Neutrophil (primary cell): ENCODE results near the gene ADI1.
"Not testable (repeated sequence)": the region's sequence is repeated elsewhere in the genome, so short reads cannot be mapped to it uniquely, and the experiment has no call there.

Source experiments
- H3K27ac ChIP-seq: fragments of 200-600 bp; sonication (generic); 2 replicates; pipeline ENCODE4 v1.5.1; 2016; ENCODE audit warnings: mild to moderate bottlenecking, moderate library complexity
- H3K27me3 ChIP-seq: fragments of 200-600 bp; sonication (generic); 2 replicates; pipeline ENCODE4 v1.6.0; 2016; ENCODE audit warnings: mild to moderate bottlenecking
- H3K36me3 ChIP-seq: fragments of 200-600 bp; sonication (generic); 2 replicates; pipeline ENCODE4 v1.5.1; 2017
- H3K4me1 ChIP-seq, 2 experiments: fragments of 200-600 bp in 1 of 2; sonication (generic) in 1 of 2; 1 replicate in 1 of 2; 2 replicates in 1 of 2; pipeline versions ENCODE4 v1.5.1 to v1.6.1; 2013 to 2016; ENCODE audit warnings: low read depth in 1 of 2, low read length in 1 of 2, mild to moderate bottlenecking in 1 of 2, moderate library complexity in 1 of 2; ENCODE audit not compliant: control insufficient read depth in 1 of 2, insufficient read depth in 1 of 2
- H3K4me3 ChIP-seq, 2 experiments: fragments of 200-600 bp in 1 of 2; sonication (generic) in 1 of 2; 1 replicate in 1 of 2; 2 replicates in 1 of 2; pipeline ENCODE4 v1.5.1; 2013 to 2016; ENCODE audit warnings: low read depth in 1 of 2, low read length in 1 of 2, mild to moderate bottlenecking in 1 of 2, moderate library complexity in 1 of 2
- H3K9me3 ChIP-seq: fragments of 200-600 bp; sonication (generic); 2 replicates; pipeline ENCODE4 v1.5.1; 2016
- CTCF ChIP-seq: fragments of 200-600 bp; sonication (generic); IDR thresholded peaks from 2 replicates; pipeline ENCODE4 v1.5.1; 2016; ENCODE audit warnings: antibody characterized with exemption

Gene ADI1

GRCh38 chr2:3458396-3459184, 60.7 kb downstream of the ADI1 start:
- Histone ChIP-seq H3K4me3 (no peak overlapping the region), H3K27me3 (no peaks in the 10 kb centered on the region), H3K4me1 (no peaks in the 10 kb centered on the region), H3K27ac (no peak overlapping the region), H3K36me3 (peaks cover 75% of the 10 kb centered on the region), H3K9me3 (no peaks in the 10 kb centered on the region)
- TF ChIP-seq CTCF, result no peak

- Histone ChIP-seq H3K9me3 (no peaks in the 10 kb centered on the region), H3K4me1 (no peaks in the 10 kb centered on the region), H3K36me3 (peaks cover 75% of the 10 kb centered on the region), H3K27me3 (no peaks in the 10 kb centered on the region), H3K4me3 (no peak overlapping the region), H3K27ac (no peak overlapping the region)
- TF ChIP-seq CTCF, result no peak
These were observed 61.6 kb downstream of the ADI1 start for GRCh38 chr2:3457524-3458395.

DNA sequence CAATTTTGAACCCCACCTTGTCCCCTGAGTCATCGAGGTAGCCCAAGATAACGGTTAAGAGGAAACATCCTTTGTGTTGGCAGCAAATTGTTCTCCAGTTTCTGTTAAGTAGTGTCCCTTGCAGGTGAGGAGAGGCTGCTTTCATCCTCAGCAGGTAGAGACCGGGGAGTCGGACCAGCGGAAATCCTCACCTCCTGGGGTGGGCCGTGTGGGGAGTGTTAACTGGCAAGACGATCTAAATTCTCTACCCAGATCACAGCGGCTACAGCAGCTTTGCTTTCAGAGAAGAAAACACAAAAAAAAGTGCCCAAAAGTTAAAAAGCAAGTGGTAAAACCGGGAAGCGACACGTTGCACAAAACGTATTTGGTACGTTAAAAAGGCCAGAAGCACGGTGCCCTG, 63.2 kb downstream of the ADI1 start:
- Histone ChIP-seq H3K36me3 (peaks cover 77% of the 10 kb centered on the region), H3K9me3 (no peaks in the 10 kb centered on the region)
- TF ChIP-seq CTCF, result no peak

DNA sequence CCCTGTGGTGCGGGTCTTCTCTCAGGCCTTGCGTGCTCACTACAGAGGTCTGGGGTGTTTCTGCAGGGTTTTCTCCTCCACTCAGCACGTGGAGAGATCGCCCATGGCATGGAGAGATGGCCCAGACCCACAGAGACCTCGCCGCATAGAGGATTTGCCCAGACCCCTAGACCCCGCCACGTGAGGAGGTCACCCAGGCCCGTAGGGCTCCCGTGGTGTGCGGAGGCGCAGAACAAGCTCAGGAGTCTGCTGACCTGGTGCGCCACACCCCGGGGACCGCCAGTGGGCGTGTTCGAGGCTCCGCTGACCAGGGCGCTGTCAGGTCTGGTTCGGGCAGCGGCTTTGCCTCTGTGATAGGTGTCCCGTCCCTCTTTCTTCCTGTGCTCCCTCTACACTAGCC, 64.5 kb downstream of the ADI1 start:
- TF ChIP-seq CTCF, result no peak
- H3K27me3 ChIP-seq, result no peaks in the 10 kb centered on the region
- no peaks in the 10 kb centered on the region for H3K4me1 ChIP-seq
- no peak overlapping the region for H3K4me3 ChIP-seq
- H3K27ac ChIP-seq, result no peak overlapping the region
- H3K36me3 ChIP-seq, result peaks cover 85% of the 10 kb centered on the region
- H3K9me3 ChIP-seq, result no peaks in the 10 kb centered on the region

More for the DNA sequence above, 63.2 kb downstream of the ADI1 start:
- Histone ChIP-seq H3K4me3 (no peak overlapping the region), H3K4me1 (no peaks in the 10 kb centered on the region), H3K27ac (no peak overlapping the region), H3K27me3 (no peaks in the 10 kb centered on the region)

GRCh38 chr2:3454005-3454404, 65.3 kb downstream of the ADI1 start:
- not testable (repeated sequence) for H3K9me3 ChIP-seq, H3K4me1 ChIP-seq, H3K4me3 ChIP-seq, H3K27ac ChIP-seq, H3K27me3 ChIP-seq
- peaks cover 85% of the 10 kb centered on the region for H3K36me3 ChIP-seq
